Nucleus accumbens (tissue), 56 donors: ENCODE results near the gene SMYD3.

ENCODE experiments used
- DNase-seq, 56 donors: peaks; one replicate each; lab custom pipeline; 2025; lab: John Stamatoyannopoulos, UW

SMYD3 gene

DNA sequence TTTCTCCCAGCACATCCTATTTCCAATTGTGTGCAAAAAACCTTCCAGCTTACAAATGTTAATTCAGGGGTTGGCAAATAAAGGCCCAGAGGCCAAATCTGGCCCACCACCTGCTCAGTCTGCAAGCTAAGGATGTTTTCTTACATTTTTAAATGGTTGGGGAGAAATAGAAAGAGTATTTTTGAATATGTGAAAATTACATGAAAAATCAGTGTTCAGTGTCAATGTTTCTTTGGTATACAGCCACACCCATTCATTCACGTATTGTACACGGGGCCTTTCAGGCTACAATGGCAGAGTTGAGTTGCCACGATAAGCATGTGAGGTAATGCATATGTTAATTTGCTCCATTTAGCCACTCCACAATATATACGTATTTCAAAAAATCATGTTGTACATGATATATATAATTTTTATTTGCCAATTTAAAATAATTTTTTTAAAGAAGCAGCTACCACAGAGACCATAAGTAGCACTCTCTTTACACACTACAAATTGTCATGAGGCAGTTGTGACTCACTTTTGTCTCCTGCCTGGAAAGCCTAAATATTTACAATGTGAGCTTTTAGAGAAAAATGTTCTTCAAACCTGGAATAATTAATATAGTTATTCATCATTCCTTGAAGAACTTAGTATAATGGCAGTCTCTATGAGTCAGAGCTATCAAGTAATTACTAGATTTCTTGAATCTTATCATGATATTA is 189.6 kb downstream of the SMYD3 start:
- no peak for DNase-seq

DNA sequence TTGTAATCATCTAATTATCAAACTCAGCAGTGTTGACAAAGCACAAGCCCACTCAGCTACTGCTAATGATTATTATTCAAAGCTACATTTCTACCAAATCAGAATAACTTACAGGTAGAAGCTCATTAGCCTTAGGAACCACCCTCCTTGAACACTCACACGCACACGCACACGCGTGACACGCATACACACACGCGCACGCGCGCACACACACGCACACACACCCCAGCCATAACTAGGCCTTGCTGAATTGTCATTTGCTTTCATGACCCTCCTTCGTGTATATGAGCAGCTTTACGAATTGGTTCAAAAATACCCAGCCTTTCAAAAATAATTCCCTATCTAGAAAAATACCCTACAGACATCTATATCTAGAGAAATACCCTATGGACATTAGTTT is 195.6 kb downstream of the SMYD3 start:
- DNase-seq, result no peak

DNA sequence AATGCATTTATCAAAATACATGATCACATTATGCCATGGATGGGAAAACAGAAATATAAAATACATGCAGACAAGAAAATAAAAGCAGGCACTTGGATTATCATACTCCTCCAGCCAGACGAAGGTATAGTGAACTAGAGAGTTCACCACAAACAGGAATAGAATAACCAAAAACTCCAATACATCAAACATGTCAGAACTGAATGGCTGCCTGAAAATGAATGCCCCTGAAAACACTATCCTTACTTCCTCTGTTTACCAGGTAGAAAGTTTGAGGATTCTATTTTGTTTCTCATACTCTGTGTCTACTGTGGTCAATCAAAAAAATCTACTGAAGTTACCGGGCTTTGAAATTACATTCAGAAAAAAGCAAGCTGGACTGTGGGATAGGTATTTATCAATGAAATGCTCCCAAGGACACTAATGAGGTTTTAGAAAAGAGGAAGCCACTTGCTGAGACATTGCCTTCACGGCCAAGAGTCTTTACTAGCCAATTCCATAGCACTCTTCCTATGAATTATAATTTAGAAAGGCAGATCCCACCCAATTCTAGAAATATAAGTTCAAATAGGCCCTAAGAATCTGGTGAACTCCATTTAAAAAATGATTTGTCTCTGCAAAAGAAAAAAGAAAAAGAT is 197.7 kb downstream of the SMYD3 start:
- no peak for DNase-seq

DNA sequence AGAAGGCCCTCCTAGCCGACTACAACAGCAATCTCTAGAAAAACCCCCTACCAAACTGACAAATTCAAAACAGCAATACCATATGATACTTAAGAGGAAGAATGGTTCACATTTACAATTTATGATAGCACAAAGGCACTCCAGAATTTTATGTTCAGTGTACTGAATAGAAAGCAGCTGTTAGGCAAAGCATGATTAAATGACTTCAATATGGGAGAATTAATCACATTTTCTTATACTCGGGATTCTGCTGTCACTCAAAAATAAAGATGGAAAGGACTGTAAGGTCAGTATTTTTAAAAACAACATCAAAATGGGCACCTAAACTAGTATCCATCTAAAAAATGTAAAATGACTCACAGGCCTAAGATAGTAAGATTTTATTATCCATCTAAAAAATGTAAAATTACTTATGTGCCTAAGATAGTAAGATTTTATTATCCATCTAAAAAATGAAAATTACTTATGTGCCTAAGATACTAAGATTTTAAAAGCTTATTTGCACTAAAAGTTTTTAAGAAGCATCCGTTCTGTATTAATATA is 198.5 kb downstream of the SMYD3 start:
- no peak for DNase-seq

DNA sequence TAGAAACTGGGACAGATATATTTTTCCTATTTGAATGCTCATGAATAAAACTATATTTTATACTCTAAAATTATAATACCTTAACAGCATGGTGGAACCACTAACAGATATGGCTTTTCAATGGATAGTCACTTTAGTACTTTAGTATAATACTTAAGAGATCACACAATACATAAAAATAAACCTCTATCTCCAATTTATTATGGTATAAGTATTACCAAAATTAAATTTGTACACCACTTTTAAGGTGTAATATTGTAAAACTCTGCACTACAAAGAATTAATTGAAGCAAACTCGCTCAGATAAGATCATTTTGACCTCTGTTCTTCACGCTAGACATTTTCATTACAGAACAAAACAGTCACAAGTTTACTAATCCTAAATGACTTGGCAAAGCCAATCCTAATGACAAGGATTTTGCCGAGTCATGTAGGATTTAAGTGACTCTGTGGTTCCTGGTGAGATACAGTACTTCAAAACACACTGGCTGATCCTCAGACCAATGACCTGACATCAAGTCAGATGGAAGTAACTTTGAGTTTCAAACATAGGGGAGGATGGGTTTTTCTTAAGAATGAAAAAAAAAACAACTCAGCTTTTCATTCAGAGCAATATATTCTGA is 200.6 kb downstream of the SMYD3 start:
- no peak for DNase-seq

DNA sequence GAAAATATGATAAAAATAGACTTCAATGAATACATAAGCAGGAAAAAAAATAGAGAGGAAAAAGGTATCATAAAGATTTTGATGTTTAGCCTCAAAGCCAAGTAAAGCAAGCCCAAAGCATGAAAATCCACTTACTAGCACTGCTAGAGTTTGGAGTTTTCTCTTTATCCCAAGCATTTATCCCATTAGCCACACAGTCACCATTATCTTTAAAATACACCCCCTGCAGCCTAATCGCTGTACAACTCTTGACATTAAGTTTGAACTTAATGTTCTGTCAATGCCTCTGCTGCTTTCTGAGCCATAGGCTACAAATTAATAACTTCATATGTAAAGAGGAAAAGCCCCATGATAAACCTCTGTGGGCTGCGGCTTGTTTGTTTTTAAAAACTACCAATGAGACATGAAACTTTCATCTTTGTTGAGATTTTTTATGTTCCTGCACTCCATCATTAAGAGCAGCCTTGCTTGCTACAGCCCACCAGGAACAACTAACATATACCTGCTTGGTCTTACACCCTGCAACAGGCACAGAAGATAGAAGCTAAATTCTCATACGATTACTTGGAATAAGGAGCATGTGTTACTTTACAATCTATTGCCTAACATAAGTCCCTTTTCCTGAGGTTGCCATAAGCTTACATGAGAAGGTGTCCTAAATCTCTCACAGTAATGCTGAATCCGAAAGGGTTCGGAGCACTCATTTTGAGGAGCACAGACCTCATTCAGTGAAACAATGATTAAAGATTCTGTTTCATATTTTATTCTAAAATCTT is 202.4 kb downstream of the SMYD3 start:
- DNase-seq, result no peak

DNA sequence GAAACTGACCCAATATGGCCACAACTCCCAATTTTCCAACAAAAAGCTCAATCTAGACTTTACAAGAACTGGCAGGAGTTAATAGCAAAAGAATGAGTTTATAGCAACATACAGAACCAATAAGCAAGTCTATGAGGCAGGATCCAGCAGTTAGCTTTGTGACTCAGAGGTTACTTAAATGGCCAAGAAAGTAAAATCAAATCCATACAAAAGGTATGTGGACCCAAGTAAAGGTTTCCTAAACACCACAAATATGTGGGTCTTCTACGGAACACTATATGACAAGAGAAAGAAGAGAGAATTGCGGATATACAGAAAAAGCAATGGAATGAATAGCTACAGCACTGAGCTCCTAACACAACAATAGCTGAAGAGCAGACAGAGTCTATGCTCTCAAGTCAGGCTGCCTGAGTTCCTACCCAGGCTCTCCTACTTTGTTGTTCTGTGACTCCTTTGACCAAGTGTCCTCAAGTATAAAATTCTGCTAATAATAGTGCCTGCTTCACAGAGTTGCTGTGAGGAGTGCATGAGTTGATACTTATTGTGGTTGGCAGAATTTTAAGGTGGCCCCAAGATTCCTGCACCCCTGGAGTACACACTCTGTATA is 204.3 kb downstream of the SMYD3 start:
- DNase-seq, result no peak

DNA sequence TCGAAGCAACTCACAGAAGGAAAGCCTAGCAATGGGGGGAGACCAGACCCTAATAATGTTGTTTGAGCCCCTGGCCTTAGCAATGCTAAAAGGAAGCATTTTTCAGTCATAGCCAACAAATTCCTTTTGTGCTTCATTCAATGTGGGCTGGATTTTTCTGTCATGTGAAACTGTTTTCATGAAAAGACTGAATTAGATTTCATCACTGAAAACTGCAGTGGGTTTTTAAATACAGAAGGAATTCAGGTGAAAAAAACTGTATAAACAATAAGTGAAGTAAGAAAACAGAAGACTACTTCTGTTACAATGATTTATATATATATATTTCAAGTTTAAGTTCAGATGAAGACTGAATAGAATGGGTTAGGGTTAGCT is 204.8 kb downstream of the SMYD3 start:
- DNase-seq, result no peak

DNA sequence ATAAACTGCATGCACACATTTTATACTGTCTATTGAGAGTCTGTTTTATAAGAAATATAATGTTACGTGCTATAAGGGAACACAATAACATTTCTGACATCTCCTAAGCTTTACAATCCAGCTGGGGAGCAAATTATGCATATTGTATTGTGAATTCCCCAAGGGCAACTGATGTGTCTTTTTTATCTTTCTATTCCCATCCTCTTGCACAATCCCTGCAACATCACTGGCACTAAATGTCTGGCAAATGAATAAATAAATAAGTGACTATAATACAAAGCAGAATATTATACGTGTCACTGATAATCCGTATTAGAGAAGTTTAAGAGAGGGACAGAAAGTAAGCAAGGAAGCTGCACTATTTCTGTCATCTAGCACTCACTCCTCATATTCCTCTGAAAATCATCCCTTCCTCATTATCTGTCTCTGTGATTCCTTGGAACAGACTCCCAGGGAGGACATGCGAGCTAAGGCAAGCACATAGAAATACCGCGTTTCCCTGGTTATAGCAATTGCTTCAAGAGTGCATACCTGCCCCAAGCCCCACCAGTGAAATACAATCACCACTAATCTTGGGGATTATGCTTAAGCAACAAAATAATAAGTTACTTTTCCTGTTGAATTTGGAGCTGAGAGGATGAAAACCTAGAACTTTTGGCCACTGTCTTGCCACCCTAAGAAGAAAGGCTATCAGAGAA is 205.4 kb downstream of the SMYD3 start:
- no peak for DNase-seq

DNA sequence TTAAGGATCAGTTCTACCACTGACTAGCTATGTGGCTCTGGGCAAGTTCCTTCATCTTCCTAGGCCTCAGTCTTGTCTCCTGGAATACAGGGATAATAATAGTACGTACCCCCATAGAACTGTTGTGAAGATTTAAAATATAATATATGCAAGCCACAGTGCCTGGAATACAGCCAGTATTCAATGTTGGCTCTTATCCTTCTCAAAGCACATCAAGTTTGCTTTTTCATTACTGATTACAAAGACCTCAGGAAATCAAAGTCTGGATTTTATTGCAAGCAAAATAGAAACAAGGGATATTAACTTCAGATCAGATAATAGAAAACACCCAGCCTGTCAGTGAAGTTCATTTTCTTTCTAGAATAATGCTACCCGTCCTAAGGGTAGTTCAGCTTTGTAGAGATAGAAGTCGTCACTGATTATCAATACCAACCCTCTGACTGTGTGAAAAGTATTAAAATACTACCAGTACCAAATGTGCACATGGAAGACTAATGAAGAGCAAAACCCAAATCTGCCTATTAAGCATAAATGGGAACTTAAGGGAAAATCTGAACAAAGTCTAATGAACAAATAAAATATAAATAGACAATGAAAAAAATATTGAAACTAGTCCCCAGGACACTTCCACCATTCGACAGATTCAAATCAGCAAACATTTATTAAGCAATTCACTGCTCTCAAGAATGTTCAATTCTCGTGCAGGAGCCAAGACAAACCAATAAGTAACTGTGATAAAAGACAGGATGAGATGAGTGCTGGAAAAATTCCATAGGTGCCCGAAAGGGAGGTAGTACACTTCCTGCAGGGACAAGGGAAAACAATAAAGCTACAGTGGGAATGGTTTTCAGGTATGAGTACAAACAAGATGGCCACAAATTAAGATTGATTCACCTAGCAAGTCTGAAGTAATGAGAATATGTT is 206.2 kb downstream of the SMYD3 start:
- no peak for DNase-seq

DNA sequence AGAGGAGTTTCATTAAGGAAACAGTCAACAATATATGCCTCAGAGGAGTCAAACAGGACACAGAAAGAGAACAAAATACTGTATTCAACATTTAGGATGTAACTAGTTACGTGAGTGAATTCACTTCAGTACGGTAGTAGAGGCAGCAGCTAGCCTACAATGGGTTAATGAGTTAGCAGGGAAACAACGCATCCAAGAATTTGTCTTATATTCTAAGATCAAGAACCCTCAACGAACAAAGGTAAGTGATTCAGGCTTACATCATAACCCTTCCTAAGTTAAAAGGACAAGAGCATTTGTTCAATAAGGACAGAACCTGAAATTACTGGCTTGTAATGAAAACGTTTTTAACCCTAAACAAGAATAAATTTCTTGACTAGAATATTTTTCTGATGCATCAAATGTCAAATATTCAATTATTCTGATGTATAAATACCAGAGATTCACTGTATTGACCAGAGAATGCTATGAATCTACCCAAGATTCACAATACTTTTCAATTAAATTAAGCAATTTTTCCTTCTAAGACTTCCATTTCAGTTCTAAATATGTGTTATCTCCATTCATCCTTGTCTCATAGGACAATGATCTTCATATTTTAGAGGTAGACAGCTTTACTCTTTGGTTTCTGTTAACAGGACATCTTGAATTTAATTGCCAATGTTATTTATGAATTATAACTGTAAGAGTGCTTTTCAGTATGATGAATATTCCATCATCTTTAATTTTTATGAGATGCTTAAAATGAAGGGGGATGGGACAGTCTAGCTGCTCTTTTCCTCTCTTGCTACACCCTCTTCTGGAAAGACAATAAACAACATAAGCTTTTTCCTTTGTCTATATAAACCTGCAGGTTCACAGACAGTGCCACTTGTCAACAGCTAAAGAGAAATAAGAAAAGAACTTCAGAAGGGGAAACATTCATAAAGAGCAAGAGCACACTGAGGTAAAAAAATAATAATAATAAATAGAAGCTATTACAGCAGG is 209.5 kb downstream of the SMYD3 start:
- DNase-seq, result no peak

DNA sequence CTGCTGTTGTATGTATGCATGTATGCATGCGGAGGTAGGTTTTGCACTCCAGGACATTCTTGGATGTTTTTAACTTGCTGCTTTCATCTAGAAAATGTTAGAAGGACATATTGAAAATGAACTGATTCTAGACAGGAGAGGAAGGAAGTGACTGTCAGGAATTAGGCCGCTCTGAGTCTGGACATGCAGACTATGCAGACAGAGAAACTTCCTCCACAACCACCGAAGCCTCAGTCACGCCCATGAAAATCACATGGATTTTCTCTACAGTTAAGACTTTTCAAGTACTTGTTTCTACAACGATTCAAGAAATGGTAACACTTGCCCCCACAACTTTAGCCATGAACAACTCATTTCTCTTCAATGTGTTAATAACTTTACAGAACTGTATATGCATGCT is 211.1 kb downstream of the SMYD3 start:
- DNase-seq, result no peak

DNA sequence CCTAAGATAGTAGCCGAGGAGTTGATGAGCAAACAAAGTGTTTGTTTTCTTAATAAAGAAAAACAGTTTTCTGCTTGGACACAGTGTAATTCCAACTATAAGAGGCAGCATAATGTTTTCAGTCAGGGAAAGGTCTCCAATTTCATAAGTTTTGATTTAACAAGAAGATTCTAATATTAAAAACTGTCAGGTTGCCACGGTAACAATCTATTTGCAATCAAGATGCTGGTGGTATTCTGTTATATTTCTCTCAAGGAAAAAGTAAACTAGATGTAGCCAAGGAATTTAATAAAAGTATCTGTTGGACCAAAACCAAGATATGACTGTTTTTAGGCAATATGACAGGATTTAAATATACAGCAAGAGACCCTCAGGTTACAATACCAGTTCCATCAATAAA is 211.7 kb downstream of the SMYD3 start:
- DNase-seq, result no peak

DNA sequence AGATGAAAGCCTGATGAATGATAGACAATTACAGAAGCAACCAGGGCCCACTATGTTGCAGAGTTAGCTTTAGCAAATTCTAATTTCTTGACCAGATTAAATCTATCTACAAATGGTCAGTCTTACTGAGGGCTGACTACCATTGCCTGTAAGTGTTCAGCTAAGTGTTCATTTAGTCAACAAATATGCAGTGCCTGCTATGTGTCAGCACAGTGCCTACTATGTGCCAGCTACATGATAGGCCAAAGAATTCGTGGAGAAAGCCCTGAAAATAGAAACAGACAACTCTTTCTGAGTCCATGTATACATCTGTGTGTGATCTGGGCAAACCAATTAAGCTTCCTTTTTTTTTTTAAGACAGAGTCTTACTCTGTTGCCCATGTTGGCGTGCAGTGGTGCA is 212.8 kb downstream of the SMYD3 start:
- DNase-seq, result no peak

DNA sequence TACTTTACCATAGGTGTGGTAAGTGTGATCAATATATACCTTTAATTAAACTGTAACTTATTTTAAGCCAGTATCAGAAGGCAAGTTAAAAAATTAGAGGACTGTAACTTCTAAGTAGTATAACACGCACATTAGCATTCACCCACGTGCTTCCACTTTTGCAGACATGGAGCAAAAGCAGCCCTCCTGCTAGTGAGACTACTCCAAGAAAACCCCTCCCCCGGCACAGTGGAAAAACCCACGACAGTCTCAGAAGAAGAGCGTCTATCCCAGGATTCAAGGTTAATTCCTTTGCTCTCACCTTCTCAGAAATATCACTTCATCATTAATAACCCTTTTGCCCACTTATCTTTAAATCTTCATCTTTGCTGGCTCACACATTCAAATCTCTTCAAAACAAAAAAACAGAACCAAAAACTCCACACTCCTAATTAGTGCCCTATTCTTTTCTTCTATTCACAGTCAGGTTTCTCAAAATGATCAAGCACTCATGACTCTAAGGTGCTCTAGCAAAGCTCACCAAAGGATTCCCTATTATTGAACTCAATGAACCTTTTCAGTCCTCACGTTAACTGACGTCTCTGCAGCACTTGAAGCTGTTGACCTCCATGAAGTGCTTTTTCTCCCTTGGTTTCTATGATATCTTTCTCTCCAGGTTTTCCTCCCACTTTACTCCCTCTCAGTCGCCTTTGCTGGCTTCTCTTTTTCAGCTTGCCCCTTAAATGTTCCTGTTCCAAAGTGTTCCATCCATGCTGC is 213.5 kb downstream of the SMYD3 start:
- no peak for DNase-seq

DNA sequence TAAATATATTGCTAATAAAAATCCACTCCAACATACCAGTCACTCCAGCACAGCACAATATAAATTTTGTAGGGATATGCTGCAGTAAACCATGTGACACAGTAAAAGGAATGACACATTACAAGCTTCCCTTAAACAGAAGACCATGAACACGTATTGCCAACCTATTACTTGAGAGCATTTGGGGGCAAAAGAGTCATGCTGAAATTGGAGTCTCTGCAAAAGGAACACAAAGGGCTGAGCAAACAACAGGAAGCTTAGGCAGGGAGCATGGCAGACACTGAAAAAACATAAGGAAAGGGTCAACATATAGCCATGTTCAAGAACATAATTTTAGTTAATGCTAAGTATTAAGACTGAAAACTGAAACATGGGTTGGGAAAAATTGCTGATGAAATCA is 214.5 kb downstream of the SMYD3 start:
- DNase-seq, result no peak

DNA sequence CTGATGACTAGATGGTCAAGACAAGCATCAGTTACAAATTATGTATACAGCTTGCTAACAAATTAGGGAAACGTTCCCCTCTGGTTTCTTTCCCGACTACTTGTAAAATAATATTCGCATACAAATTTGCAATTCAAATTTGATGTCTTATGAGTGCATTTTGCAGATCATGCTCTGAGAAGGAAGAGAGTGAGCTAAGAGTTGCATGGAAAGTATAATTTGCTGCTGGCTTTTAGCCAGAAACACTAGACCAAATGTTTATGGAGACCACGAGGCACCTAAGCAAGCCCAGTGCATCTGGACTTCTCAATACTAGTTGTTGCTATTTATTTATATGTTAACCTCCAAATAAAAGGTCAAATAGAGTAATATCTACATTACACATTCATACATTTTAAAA is 216.0 kb downstream of the SMYD3 start:
- DNase-seq, result no peak
